ENCODE results near the gene MMP7.

DNA sequence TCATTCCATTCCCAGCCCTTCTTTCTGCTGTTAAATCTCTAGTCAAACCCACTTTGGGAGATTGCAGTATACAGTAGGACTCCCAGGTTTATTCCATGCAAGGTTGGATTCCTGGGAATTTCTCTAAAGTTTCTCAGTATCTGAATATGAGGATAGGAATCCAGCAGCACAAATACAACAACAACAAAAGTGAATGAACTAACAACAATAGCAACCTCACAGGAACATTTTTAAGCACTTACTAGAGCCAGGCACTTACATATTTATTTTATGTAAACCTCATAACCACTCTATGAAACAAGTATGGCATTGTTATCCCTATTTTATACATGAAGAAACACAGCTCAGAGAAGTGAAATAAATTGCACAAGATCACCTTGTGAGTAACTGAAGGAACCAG lies 1.9 kb downstream of the MMP7 start:
- TF ChIP-seq, protein P1, sequence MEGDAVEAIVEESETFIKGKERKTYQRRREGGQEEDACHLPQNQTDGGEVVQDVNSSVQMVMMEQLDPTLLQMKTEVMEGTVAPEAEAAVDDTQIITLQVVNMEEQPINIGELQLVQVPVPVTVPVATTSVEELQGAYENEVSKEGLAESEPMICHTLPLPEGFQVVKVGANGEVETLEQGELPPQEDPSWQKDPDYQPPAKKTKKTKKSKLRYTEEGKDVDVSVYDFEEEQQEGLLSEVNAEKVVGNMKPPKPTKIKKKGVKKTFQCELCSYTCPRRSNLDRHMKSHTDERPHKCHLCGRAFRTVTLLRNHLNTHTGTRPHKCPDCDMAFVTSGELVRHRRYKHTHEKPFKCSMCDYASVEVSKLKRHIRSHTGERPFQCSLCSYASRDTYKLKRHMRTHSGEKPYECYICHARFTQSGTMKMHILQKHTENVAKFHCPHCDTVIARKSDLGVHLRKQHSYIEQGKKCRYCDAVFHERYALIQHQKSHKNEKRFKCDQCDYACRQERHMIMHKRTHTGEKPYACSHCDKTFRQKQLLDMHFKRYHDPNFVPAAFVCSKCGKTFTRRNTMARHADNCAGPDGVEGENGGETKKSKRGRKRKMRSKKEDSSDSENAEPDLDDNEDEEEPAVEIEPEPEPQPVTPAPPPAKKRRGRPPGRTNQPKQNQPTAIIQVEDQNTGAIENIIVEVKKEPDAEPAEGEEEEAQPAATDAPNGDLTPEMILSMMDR (conservative IDR thresholded peaks at IDR 0.05 in 1 of 2, IDR thresholded peaks at IDR 0.05 in 1 of 2; ENCODE audit: low read depth in 1 of 2, low read length in 2 of 2) = no peak
- TF ChIP-seq EZH2 (IDR thresholded peaks at IDR 0.05; ENCODE audit: low read length, missing control alignments) = no peak
